Posterior vena cava (tissue), 2 donors: Measurements from ENCODE around the gene PDGFC. TPM values are rescaled to one million over a fixed set of nuclear protein-coding genes. Genes with fewer than 3 reads are reported as not detected.
"Not testable (repeated sequence)": the region's sequence is repeated elsewhere in the genome, so short reads cannot be mapped to it uniquely, and the experiment has no call there.

Experiments
- DNase-seq: peaks from one replicate; pipeline ENCODE4 v3.0.0-alpha.2; 2020; ENCODE audit warnings: low spot score
- intact Hi-C, 2 donors: fragments of 100-400 bp; cut with DNase I; formaldehyde crosslinking; loops; one replicate each; pipeline versions ENCODE4 v1.14.1 to v1.14.2; 2022 to 2023
- total RNA-seq, 2 donors: library from RNA; stranded (reverse); fragmentation: NEBNext Ultra II Directional; extraction: Animal tissue kit (Norgen Biotek cat#: 25700); gene quantifications; one replicate each; pipeline ENCODE4 v1.2.1, GENCODE V29; 2021
- donor health status: DM: yes; HTN: yes; CAD: no.
- donor health status: DM: yes; HTN: yes; CAD: no.

Gene PDGFC
- total RNA-seq, 2 donors from 2014 or later = 19.9 to 21.1 TPM

GRCh38 chr4:156875055-156875454, 96.5 kb downstream of the PDGFC start:
- intact Hi-C loops = no loop called here
- DNase-seq = no peak

- intact Hi-C loops = no loop called here
- DNase-seq = no peak
Observed at GRCh38 chr4:156873799-156874198, 97.8 kb downstream of the PDGFC start.

- no peak for DNase-seq
- intact Hi-C loops = no loop called here
Observed at GRCh38 chr4:156870861-156871260, 100.7 kb downstream of the PDGFC start.

- DNase-seq = no peak
- intact Hi-C loops = no loop called here
Observed at GRCh38 chr4:156870131-156870530, 101.5 kb downstream of the PDGFC start.

- DNase-seq, intact Hi-C loops: not testable (repeated sequence)
Observed at GRCh38 chr4:156866088-156866487, 105.5 kb downstream of the PDGFC start.

GRCh38 chr4:156865451-156865850, 106.1 kb downstream of the PDGFC start:
- DNase-seq = no peak
- intact Hi-C loops = no loop called here

- intact Hi-C loops = no loop called here
- no peak for DNase-seq
Observed at GRCh38 chr4:156858071-156858470, 113.5 kb downstream of the PDGFC start.

- DNase-seq = no peak
- intact Hi-C loops = no loop called here
Observed at GRCh38 chr4:156838761-156839160, 132.8 kb downstream of the PDGFC start.

GRCh38 chr4:156837625-156838345, 133.8 kb downstream of the PDGFC start:
- DNase-seq = no peak
- intact Hi-C loops = no loop called here

GRCh38 chr4:156832886-156833285, 138.7 kb downstream of the PDGFC start:
- no peak for DNase-seq
- intact Hi-C loops = no loop called here

GRCh38 chr4:156830351-156830750, 141.2 kb downstream of the PDGFC start:
- intact Hi-C loops = no loop called here

GRCh38 chr4:156829201-156829873, 142.3 kb downstream of the PDGFC start:
- intact Hi-C loops = no loop called here
- DNase-seq = no peak

More at GRCh38 chr4:156830351-156830750, 141.2 kb downstream of the PDGFC start:
- no peak for DNase-seq

- no peak for DNase-seq
- intact Hi-C loops = no loop called here
Observed at GRCh38 chr4:156827519-156827918, 144.1 kb downstream of the PDGFC start.

- intact Hi-C loops = no loop called here
- no peak for DNase-seq
Observed at GRCh38 chr4:156825074-156825473, 146.5 kb downstream of the PDGFC start.

- intact Hi-C loops = no loop called here
- DNase-seq = no peak
Observed at GRCh38 chr4:156824451-156825060, 147.0 kb downstream of the PDGFC start.

GRCh38 chr4:156820931-156821330, 150.7 kb downstream of the PDGFC start:
- no peak for DNase-seq
- intact Hi-C loops = no loop called here

- no peak for DNase-seq
- intact Hi-C loops = no loop called here
Observed at GRCh38 chr4:156816360-156816755, 155.2 kb downstream of the PDGFC start.

- no peak for DNase-seq
- intact Hi-C loops = no loop called here
Observed at GRCh38 chr4:156815717-156816359, 155.8 kb downstream of the PDGFC start.

GRCh38 chr4:156811963-156812362, 159.6 kb downstream of the PDGFC start:
- intact Hi-C loops = no loop called here
- no peak for DNase-seq

GRCh38 chr4:156811286-156811685, 160.3 kb downstream of the PDGFC start:
- intact Hi-C loops = no loop called here
- DNase-seq = no peak
